GM12891 (cell line): ENCODE measurements around the gene GAMT.

Experiments
- DNase-seq: peaks from one replicate; pipeline ENCODE4 v3.0.0; 2011; ENCODE audit warnings: low spot score; ENCODE audit not compliant: insufficient read length
- FAIRE-seq: peaks from 2 replicates; lab custom pipeline; 2011; peaks lifted over from hg19 to GRCh38; lab: Jason Lieb, UNC
- PAX5 ChIP-seq: IDR thresholded peaks from 2 replicates; pipeline ENCODE4 v1.6.1; 2011; ENCODE audit warnings: low read length, moderate library complexity, mild to moderate bottlenecking; ENCODE audit not compliant: insufficient read depth, severe bottlenecking
- POLR2A ChIP-seq: IDR thresholded peaks from 2 replicates; pipeline ENCODE4 v1.6.1; 2011; ENCODE audit warnings: low read depth, low read length, control low read depth
- POLR2AphosphoS5 ChIP-seq: IDR thresholded peaks from 2 replicates; pipeline ENCODE4 v1.6.1; 2011; ENCODE audit warnings: low read depth, low read length, control low read depth
- POU2F2 ChIP-seq: IDR thresholded peaks from 2 replicates; pipeline ENCODE4 v1.6.1; 2011; ENCODE audit warnings: low read depth, mild to moderate bottlenecking, control low read depth, low read length, moderate library complexity
- SPI1 ChIP-seq: IDR thresholded peaks from 2 replicates; pipeline ENCODE4 v1.6.1; 2011; ENCODE audit warnings: low read depth, low read length, control low read depth
- TAF1 ChIP-seq: IDR thresholded peaks from 2 replicates; pipeline ENCODE4 v1.6.1; 2011; ENCODE audit warnings: low read depth, low read length, control low read depth

GAMT gene

GRCh38 chr19:1357531-1358109 is 43.7 kb downstream of the GAMT start:
- TF ChIP-seq POLR2AphosphoS5: no peak
- TF ChIP-seq SPI1: no peak
- TF ChIP-seq POU2F2: no peak
- no peak for TF ChIP-seq TAF1
- FAIRE-seq (no peak), DNase-seq (no peak)

- DNase-seq (no peak), FAIRE-seq (no peak)
- no peak for TF ChIP-seq PAX5
- no peak for TF ChIP-seq POLR2A
These were observed 44.9 kb downstream of the GAMT start for GRCh38 chr19:1356508-1356865.

- DNase-seq (no peak), FAIRE-seq (peak; percentile 66)
These were observed 45.5 kb downstream of the GAMT start for GRCh38 chr19:1355568-1356507.

DNA sequence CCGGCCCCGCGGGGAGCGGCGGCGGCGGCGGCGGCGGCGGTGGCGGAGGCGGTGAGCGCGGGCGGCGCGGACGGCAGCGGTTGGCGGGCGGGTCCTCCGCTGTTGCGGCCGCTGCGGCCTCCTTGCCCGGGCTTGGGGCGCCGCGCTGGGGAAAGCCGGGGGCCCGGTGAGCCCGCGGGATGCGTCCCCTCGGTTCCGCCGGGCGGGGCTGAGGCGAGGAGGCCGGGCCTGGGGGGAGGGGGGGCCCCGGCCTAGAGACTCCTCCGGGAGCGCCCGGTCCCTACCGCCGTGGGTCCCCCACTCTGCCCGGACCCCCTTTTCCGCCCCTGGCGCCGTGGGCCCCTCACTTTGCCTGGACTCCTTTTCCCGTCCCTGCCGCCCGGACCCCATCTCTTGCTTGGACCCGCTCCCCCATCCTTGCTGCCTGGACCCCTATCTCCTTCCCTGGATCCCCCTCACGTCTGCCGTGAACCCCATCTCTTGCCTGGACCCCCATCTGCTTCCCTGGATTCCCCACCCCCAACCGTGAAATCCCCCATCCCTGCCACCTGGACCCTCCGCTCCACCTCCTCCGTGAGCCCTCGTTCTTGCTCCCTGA is 46.3 kb downstream of the GAMT start:
- DNase-seq: peak; percentile 74
- FAIRE-seq: peak; percentile 9
- no peak for TF ChIP-seq POLR2A
- TF ChIP-seq PAX5: no peak
- TF ChIP-seq SPI1: no peak
- no peak for TF ChIP-seq POLR2AphosphoS5
- no peak for TF ChIP-seq TAF1
- no peak for TF ChIP-seq POU2F2

More at GRCh38 chr19:1355568-1356507, 45.5 kb downstream of the GAMT start:
- no peak for TF ChIP-seq POLR2AphosphoS5
- TF ChIP-seq POU2F2: no peak

- no peak for DNase-seq
- no peak for FAIRE-seq
- TF ChIP-seq SPI1 (no peak), POU2F2 (no peak), POLR2A (no peak), TAF1 (no peak), PAX5 (no peak), POLR2AphosphoS5 (no peak)
These were observed 48.2 kb downstream of the GAMT start for GRCh38 chr19:1353144-1353543.

DNA sequence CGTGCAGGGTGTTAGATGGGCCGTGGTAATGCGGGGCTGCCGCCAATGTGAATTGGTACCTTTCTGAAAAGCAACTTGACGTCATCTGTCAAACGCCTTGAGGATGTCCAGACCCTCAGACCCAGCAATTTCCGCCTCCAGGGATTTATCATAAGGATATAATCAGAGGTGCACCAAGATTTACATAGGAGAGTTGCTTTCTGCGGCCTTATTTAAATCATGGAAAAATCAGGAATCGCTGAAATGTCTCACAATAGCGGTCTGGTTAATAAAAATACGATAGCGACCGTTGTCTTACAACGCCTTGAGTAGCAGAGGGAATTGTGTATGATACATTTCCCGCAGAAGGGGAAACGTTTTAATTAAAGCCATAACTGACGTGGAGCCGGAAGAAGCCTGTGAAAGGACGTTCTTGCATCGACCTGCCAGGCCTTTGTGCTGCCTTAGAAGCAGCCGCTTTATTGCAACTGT is 49.9 kb downstream of the GAMT start:
- no peak for TF ChIP-seq TAF1
- TF ChIP-seq SPI1: no peak
- no peak for TF ChIP-seq POLR2A
- no peak for TF ChIP-seq POLR2AphosphoS5
- TF ChIP-seq POU2F2: no peak
- no peak for TF ChIP-seq PAX5
- no peak for FAIRE-seq
- DNase-seq: no peak

DNA sequence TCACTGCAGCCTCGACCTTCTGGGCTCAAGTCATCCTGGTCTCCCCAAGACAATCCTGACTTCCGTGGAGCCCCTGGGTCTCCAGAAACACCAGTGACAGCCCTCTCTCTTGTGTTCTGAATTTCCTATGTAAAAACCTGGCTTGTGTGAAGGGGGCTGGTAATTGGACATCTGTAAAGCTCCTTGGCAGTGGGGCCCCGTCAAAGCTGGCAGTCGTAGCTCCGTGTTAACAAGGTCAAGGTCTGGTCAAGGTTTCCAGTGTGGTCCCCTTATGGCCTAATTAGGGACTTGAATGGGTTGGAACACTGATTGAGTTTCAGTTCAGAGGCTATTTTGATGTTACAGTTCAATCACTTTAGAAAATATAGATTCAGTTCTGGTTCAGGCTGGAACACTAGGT is 50.5 kb downstream of the GAMT start:
- no peak for TF ChIP-seq POLR2A
- FAIRE-seq (no peak), DNase-seq (no peak)

DNA sequence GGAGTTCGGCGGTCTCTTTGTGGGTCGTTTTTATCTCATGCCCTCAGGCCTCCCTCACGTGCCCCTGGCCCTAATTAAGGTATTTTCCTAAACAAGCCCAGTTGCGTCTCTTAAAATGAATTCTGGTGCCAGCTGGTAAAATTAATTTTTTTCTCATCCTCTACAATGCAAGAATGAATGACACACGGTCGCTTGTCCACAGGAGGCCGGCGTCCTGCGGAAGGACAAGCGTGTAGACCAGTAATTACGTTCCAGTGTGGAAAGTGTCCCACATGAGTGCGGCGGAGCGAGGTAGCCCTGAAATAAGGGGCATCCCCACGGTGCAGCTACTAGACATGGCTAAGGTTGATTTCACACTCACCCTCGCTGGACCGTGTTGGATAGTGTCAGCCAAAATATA is 52.1 kb downstream of the GAMT start:
- FAIRE-seq (no peak), DNase-seq (no peak)
- TF ChIP-seq TAF1: no peak
- no peak for TF ChIP-seq POLR2A
- no peak for TF ChIP-seq POLR2AphosphoS5
- no peak for TF ChIP-seq POU2F2
- no peak for TF ChIP-seq SPI1
- no peak for TF ChIP-seq PAX5
